IMR-90 (cell line): Measurements from ENCODE around the gene TULP3. TPM values are rescaled to one million over a fixed set of nuclear protein-coding genes. Genes with fewer than 3 reads are reported as not detected.

Source experiments
- ATAC-seq: fragments of 200-7000 bp; cut with Tn5 transposase; 2 replicates; pipeline ENCODE4 v1.9.1; 2020; ENCODE audit warnings: low read depth, mild to moderate bottlenecking, moderate library complexity
- BruUV-seq: library from RNA; stranded (reverse); fragments of 400-500 nt; replicated peaks from 2 replicates; lab custom pipeline; 2021; lab: Mats Ljungman, UMichigan
- CTCF ChIA-PET: fragments of 300-600 bp; formaldehyde crosslinking; extraction: SDS; loops from one replicate; lab custom pipeline; 2021; ENCODE audit warnings: antibody characterized with exemption; lab: Yijun Ruan, JAX
- POLR2A ChIA-PET: fragments of 300-600 bp; sonication (Branson Sonifier 250); formaldehyde crosslinking; loops from one replicate; lab custom pipeline; 2022; ENCODE audit warnings: antibody characterized with exemption; ENCODE audit not compliant: unreplicated experiment; lab: Charles Lee
- DNase-seq: peaks from one replicate; pipeline ENCODE4 v3.0.0; 2013
- H2AFZ ChIP-seq: replicated peaks from 2 replicates; pipeline ENCODE3; 2013; ENCODE audit warnings: low read length, mild to moderate bottlenecking; ENCODE audit not compliant: poor library complexity
- H2AK5ac ChIP-seq: 2 replicates; pipeline ENCODE4 v1.6.1; 2013; ENCODE audit warnings: low read depth, low read length, inconsistent platforms
- H2AK9ac ChIP-seq: replicated peaks from 2 replicates; pipeline ENCODE3; 2013; ENCODE audit warnings: mild to moderate bottlenecking, low read depth, low read length, moderate library complexity; ENCODE audit not compliant: poor library complexity
- H2BK120ac ChIP-seq: 2 replicates; pipeline ENCODE4 v1.6.1; 2013; ENCODE audit warnings: low read depth, low read length, inconsistent platforms
- H2BK15ac ChIP-seq: 3 replicates; pipeline ENCODE4 v1.6.1; 2013; ENCODE audit warnings: low read depth, low read length, inconsistent platforms
- H2BK20ac ChIP-seq: 2 replicates; pipeline ENCODE4 v1.6.1; 2013; ENCODE audit warnings: low read depth, mild to moderate bottlenecking, inconsistent platforms, low read length, moderate library complexity
- H2BK5ac ChIP-seq: 2 replicates; pipeline ENCODE4 v1.6.1; 2013; ENCODE audit warnings: mild to moderate bottlenecking, low read depth, low read length, inconsistent platforms; ENCODE audit not compliant: poor library complexity, severe bottlenecking
- H3K14ac ChIP-seq: replicated peaks from 2 replicates; pipeline ENCODE4 v1.6.1; 2013; ENCODE audit warnings: low read depth, low read length, inconsistent platforms
- H3K18ac ChIP-seq: 2 replicates; pipeline ENCODE4 v1.6.1; 2013; ENCODE audit warnings: low read depth, low read length, control low read depth
- H3K23ac ChIP-seq: 2 replicates; pipeline ENCODE4 v1.6.1; 2013; ENCODE audit warnings: low read depth, low read length, inconsistent platforms
- H3K27ac ChIP-seq: 2 replicates; pipeline ENCODE4 v1.5.1; 2013; ENCODE audit warnings: mild to moderate bottlenecking, control low read depth, low read length; ENCODE audit not compliant: insufficient read depth
- H3K27me3 ChIP-seq: 2 replicates; pipeline ENCODE4 v1.6.1; 2013; ENCODE audit warnings: low read length; ENCODE audit not compliant: control insufficient read depth, insufficient read depth
- H3K36me3 ChIP-seq: 2 replicates; pipeline ENCODE4 v1.6.1; 2013; ENCODE audit warnings: low read length, mixed read lengths; ENCODE audit not compliant: control insufficient read depth, insufficient read depth
- H3K4ac ChIP-seq: 2 replicates; pipeline ENCODE4 v1.6.1; 2013; ENCODE audit warnings: low read depth, low read length, inconsistent platforms
- H3K4me1 ChIP-seq: 2 replicates; pipeline ENCODE4 v1.6.1; 2013; ENCODE audit warnings: low read length, mixed read lengths; ENCODE audit not compliant: control insufficient read depth, insufficient read depth
- H3K4me2 ChIP-seq: 2 replicates; pipeline ENCODE4 v1.6.1; 2013; ENCODE audit warnings: low read depth, mild to moderate bottlenecking, control low read depth, low read length, moderate library complexity
- H3K4me3 ChIP-seq: 2 replicates; pipeline ENCODE4 v1.5.1; 2013; ENCODE audit warnings: low read depth, mild to moderate bottlenecking, control low read depth, low read length, moderate library complexity; ENCODE audit not compliant: insufficient read depth
- H3K56ac ChIP-seq: 2 replicates; pipeline ENCODE4 v1.6.1; 2013; ENCODE audit warnings: low read length, inconsistent platforms; ENCODE audit not compliant: insufficient read depth; ENCODE audit errors: extremely low read depth
- H3K79me1 ChIP-seq, 2 experiments: 2 replicates each; pipeline ENCODE4 v1.6.1; 2013; ENCODE audit warnings: low read length in 2 of 2, inconsistent platforms in 1 of 2, low read depth in 1 of 2
- H3K9ac ChIP-seq: 2 replicates; pipeline ENCODE4 v1.6.1; 2013; ENCODE audit warnings: low read depth, low read length, control low read depth
- H3K9me1 ChIP-seq: 2 replicates; pipeline ENCODE4 v1.6.1; 2013; ENCODE audit warnings: low read length, inconsistent platforms; ENCODE audit not compliant: insufficient read depth
- H3K9me3 ChIP-seq: 2 replicates; pipeline ENCODE4 v1.6.1; 2013; ENCODE audit warnings: low read length; ENCODE audit not compliant: control insufficient read depth, insufficient read depth
- H4K20me1 ChIP-seq: 2 replicates; pipeline ENCODE4 v1.6.1; 2013; ENCODE audit warnings: low read length, inconsistent platforms; ENCODE audit not compliant: insufficient read depth
- H4K5ac ChIP-seq: 2 replicates; pipeline ENCODE4 v1.6.1; 2013; ENCODE audit warnings: mild to moderate bottlenecking, low read depth, low read length, control low read depth
- H4K8ac ChIP-seq, 2 experiments: 2 replicates each; pipeline ENCODE4 v1.6.1; 2013; ENCODE audit warnings: low read depth in 2 of 2, low read length in 2 of 2, control low read depth in 1 of 2, inconsistent platforms in 1 of 2
- H4K91ac ChIP-seq: 2 replicates; pipeline ENCODE4 v1.6.1; 2013; ENCODE audit warnings: low read depth, low read length, inconsistent platforms; ENCODE audit not compliant: insufficient read depth
- CEBPB ChIP-seq: IDR thresholded peaks from 2 replicates; pipeline ENCODE4 v1.6.1; 2012; ENCODE audit warnings: low read depth, low read length, improper control_type of control experiment
- CHD1 ChIP-seq: IDR thresholded peaks from 2 replicates; pipeline ENCODE4 v1.6.1; 2012; ENCODE audit warnings: low read depth, low read length, improper control_type of control experiment
- MXI1 ChIP-seq: IDR thresholded peaks from 2 replicates; pipeline ENCODE4 v1.6.1; 2012; ENCODE audit warnings: low read depth, mild to moderate bottlenecking, low read length, moderate library complexity, borderline replicate concordance
- SMC3 ChIP-seq: fragments of 150-350 bp; IDR thresholded peaks from 2 replicates; pipeline ENCODE4 v1.6.1; 2016; ENCODE audit warnings: low read depth, mild to moderate bottlenecking, antibody characterized with exemption, low read length, moderate library complexity
- whole genome bisulfite sequencing, 2 experiments: methylation state at CpG; one replicate each; pipeline versions ENCODE4 v1.1.5 to v1.1.7; 2013; ENCODE audit warnings: missing lambda C conversion rate in 2 of 2; ENCODE audit not compliant: insufficient read length in 1 of 2; ENCODE audit errors: extremely low coverage in 2 of 2; 5-methylcytosine and 5-hydroxymethylcytosine counted together
- dilution Hi-C: fragments of 300-500 bp; cut with HindIII; formaldehyde crosslinking; loops from one replicate; pipeline ENCODE4 v1.14.3; 2018; ENCODE audit warnings: low sequenced_read_pairs; ENCODE audit not compliant: unreplicated experiment
- in situ Hi-C: fragments of 300-500 bp; cut with MboI; formaldehyde crosslinking; loops from 3 replicates; pipeline ENCODE4 v1.14.3; 2019; ENCODE audit warnings: low sequenced_read_pairs, inconsistent platforms, mixed read lengths
- intact Hi-C: fragments of 100-400 bp; cut with micrococcal nuclease; formaldehyde crosslinking; loops from 2 replicates; pipeline ENCODE4 v1.10.0; 2022
- polyA plus RNA-seq, 3 experiments: library from polyadenylated mRNA; depleted of rRNA; stranded (reverse); fragments of >200 nt; gene quantifications; 2 replicates each; pipeline ENCODE4 v1.2.3, GENCODE V29; 2012; ENCODE audit warnings: low replicate concordance in 1 of 3
- total RNA-seq: library from RNA; depleted of rRNA; stranded (reverse); fragments of >200 nt; gene quantifications from 2 replicates; pipeline ENCODE4 v1.2.3, GENCODE V29; 2012

TULP3 gene
- total and polyA plus RNA-seq, 2 of the 4 experiments (the other 2 are of a cell fraction): 35.2 to 35.5 TPM

DNA sequence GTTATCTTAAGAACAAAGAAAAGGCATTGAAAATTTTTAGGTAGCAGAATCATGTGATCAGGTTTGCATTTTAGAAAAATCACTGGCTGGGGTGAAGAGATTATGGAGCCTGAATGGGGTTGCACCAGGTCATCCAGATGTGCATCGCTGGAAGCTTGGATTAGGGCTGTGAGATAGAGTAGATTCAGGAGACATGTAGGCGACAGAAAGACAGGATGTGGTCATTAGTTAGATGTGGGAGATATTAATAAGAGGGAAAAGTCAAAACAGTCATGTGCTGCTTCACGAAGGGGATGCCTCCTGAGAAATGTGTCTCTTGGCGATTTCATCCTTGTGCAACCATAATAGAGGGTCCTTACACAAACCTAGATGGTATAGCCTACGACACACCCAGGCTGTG lies 93.6 kb downstream of the TULP3 start:
- no peak overlapping the region for H3K18ac ChIP-seq
- no peak overlapping the region for H2AK9ac ChIP-seq
- CTCF ChIA-PET: no interaction called here
- H3K4ac ChIP-seq: no peak overlapping the region
- POLR2A ChIA-PET: no interaction called here
- H3K9me1 ChIP-seq: peaks cover 4% of the 10 kb centered on the region; the same call in 1 of the 2 replicates
- no peak overlapping the region for H3K14ac ChIP-seq
- in situ Hi-C loops: no loop called here
- DNase-seq (no peak), ATAC-seq (no peak)
- dilution Hi-C loops: no loop called here
- H3K36me3 ChIP-seq: peaks cover 3% of the 10 kb centered on the region; the same call in 1 of the 2 replicates
- no CpG with 5 or more reads among the region's 5 CpGs for WGBS, 2 experiments
- H3K4me2 ChIP-seq: no peak overlapping the region
- H3K4me3 ChIP-seq: no peak overlapping the region
- no peak overlapping the region for H2BK5ac ChIP-seq
- TF ChIP-seq CHD1 (no peak), MXI1 (no peak), CEBPB (no peak), SMC3 (no peak)
- intact Hi-C loops: no loop called here
- H3K4me1 ChIP-seq: no peaks in the 10 kb centered on the region
- H3K9me3 ChIP-seq: no peaks in the 10 kb centered on the region
- no peak overlapping the region for H2AK5ac ChIP-seq
- no TSS peak for BruUV-seq
- peaks cover 4 to 45% of the 10 kb centered on the region in 2 experiments; a peak in 3 of 4 replicates for H3K79me1 ChIP-seq
- no peak overlapping the region for H2AFZ ChIP-seq
- H2BK15ac ChIP-seq: no peak overlapping the region
- H3K56ac ChIP-seq: no peak overlapping the region
- H4K91ac ChIP-seq: no peak overlapping the region
- no peak overlapping the region for H3K9ac ChIP-seq
- H4K8ac ChIP-seq: no peak overlapping the region
- H3K27ac ChIP-seq: no peak overlapping the region
- no peak overlapping the region for H2BK20ac ChIP-seq
- no peak overlapping the region for H4K5ac ChIP-seq
- H4K20me1 ChIP-seq: peaks cover 18% of the 10 kb centered on the region
- no peaks in the 10 kb centered on the region for H3K27me3 ChIP-seq
- H2BK120ac ChIP-seq: no peak overlapping the region
- no peak overlapping the region for H3K23ac ChIP-seq
